HG02852 (cell line): Measurements from ENCODE around the gene CADM1.

Experiments
- ATAC-seq: cut with Tn5 transposase; IDR thresholded peaks from one replicate; pipeline ENCODE4 v1.9.1; 2021; ENCODE audit warnings: mild to moderate bottlenecking, moderate library complexity; ENCODE audit not compliant: unreplicated experiment

The CADM1 gene

GRCh38 chr11:115452241-115452640 lies 52.0 kb downstream of the CADM1 start:
- ATAC-seq, result no peak

- ATAC-seq, result no peak
Observed at GRCh38 chr11:115450519-115450918, 53.7 kb downstream of the CADM1 start.

GRCh38 chr11:115447273-115447864 lies 56.8 kb downstream of the CADM1 start:
- no peak for ATAC-seq

- no peak for ATAC-seq
Observed at GRCh38 chr11:115446214-115446613, 58.0 kb downstream of the CADM1 start.

- ATAC-seq, result no peak
Observed at GRCh38 chr11:115444542-115444941, 59.7 kb downstream of the CADM1 start.

- ATAC-seq, result no peak
Observed at GRCh38 chr11:115439969-115440540, 64.2 kb downstream of the CADM1 start.

GRCh38 chr11:115439385-115439784 lies 64.8 kb downstream of the CADM1 start:
- ATAC-seq, result no peak

GRCh38 chr11:115437902-115438575 lies 66.2 kb downstream of the CADM1 start:
- ATAC-seq, result no peak

- ATAC-seq, result no peak
Observed at GRCh38 chr11:115430345-115430744, 73.9 kb downstream of the CADM1 start.

- ATAC-seq, result no peak
Observed at GRCh38 chr11:115428306-115428705, 75.9 kb downstream of the CADM1 start.

- ATAC-seq, result no peak
Observed at GRCh38 chr11:115425816-115426215, 78.4 kb downstream of the CADM1 start.

- no peak for ATAC-seq
Observed at GRCh38 chr11:115425250-115425649, 79.0 kb downstream of the CADM1 start.

- ATAC-seq, result no peak
Observed at GRCh38 chr11:115423728-115424459, 80.3 kb downstream of the CADM1 start.

GRCh38 chr11:115421992-115422689 lies 82.1 kb downstream of the CADM1 start:
- no peak for ATAC-seq

- no peak for ATAC-seq
Observed at GRCh38 chr11:115421352-115421991, 82.7 kb downstream of the CADM1 start.

- ATAC-seq, result no peak
Observed at GRCh38 chr11:115420505-115420904, 83.7 kb downstream of the CADM1 start.

- no peak for ATAC-seq
Observed at GRCh38 chr11:115418626-115419025, 85.6 kb downstream of the CADM1 start.

- ATAC-seq, result no peak
Observed at GRCh38 chr11:115418081-115418480, 86.1 kb downstream of the CADM1 start.

- ATAC-seq, result no peak
Observed at GRCh38 chr11:115411120-115411519, 93.1 kb downstream of the CADM1 start.

- no peak for ATAC-seq
Observed at GRCh38 chr11:115409691-115410220, 94.5 kb downstream of the CADM1 start.
